K562 (cell line): ENCODE measurements around the gene CLPSL1. TPM values are rescaled to one million over a fixed set of nuclear protein-coding genes. Genes with fewer than 3 reads are reported as not detected.

Source experiments
- KLF13 ChIP-seq: fragments of 450-650 bp; IDR thresholded peaks from 2 replicates; pipeline ENCODE4 v1.6.1; 2016; ENCODE audit warnings: missing genetic modification characterization, low read depth, mild to moderate bottlenecking, missing compliant biosample characterization, moderate library complexity, borderline replicate concordance
- PBX2 ChIP-seq, 2 experiments: IDR thresholded peaks in 1 of 2; conservative IDR thresholded peaks in 1 of 2; 2 replicates each; pipeline ENCODE4 v1.6.1; 2016; ENCODE audit warnings: low read depth in 2 of 2, mild to moderate bottlenecking in 1 of 2, missing compliant biosample characterization in 1 of 2, missing genetic modification characterization in 1 of 2, moderate library complexity in 1 of 2
- RBM39 ChIP-seq: fragments of 200-400 bp; formaldehyde crosslinking; optimal IDR thresholded peaks from 2 replicates; pipeline ENCODE3; 2018; ENCODE audit warnings: low read depth, low read length
- TAF7 ChIP-seq: fragments of 450-650 bp; IDR thresholded peaks from 2 replicates; pipeline ENCODE4 v1.6.1; 2016; ENCODE audit warnings: missing genetic modification characterization, missing compliant biosample characterization
- TBP ChIP-seq: optimal IDR thresholded peaks from 2 replicates; pipeline ENCODE3; 2011; ENCODE audit warnings: low read depth, low read length, improper control_type of control experiment
- TCF15 ChIP-seq: fragments of 250-450 bp; sonication (Bioruptor Pico); IDR thresholded peaks from 2 replicates; pipeline ENCODE4 v1.8.0; 2022; ENCODE audit warnings: moderate library complexity, mild to moderate bottlenecking, inconsistent platforms
- TRIM25 ChIP-seq: fragments of 450-650 bp; IDR thresholded peaks from 2 replicates; pipeline ENCODE4 v1.7.0; 2016; ENCODE audit warnings: borderline replicate concordance
- XRCC3 ChIP-seq: fragments of 450-650 bp; IDR thresholded peaks from 2 replicates; pipeline ENCODE4 v1.6.1; 2017; ENCODE audit warnings: mild to moderate bottlenecking, moderate library complexity
- ZBTB5 ChIP-seq: fragments of 450-650 bp; IDR thresholded peaks from 2 replicates; pipeline ENCODE4 v1.6.1; 2017; ENCODE audit warnings: antibody characterized with exemption
- ZNF133 ChIP-seq: fragments of 250-450 bp; sonication (Bioruptor Pico); IDR thresholded peaks from 2 replicates; pipeline ENCODE4 v1.4.0; 2020; ENCODE audit warnings: mild to moderate bottlenecking
- ZNF263 ChIP-seq: sonication (generic); formaldehyde crosslinking; IDR thresholded peaks from 2 replicates; pipeline ENCODE4 v1.8.0; 2022; ENCODE audit warnings: mild to moderate bottlenecking, missing genetic modification reagents, borderline replicate concordance
- ZNF699 ChIP-seq: fragments of 250-450 bp; sonication (Bioruptor Pico); IDR thresholded peaks from 2 replicates; pipeline ENCODE4 v1.8.0; 2021; ENCODE audit warnings: mild to moderate bottlenecking, moderate library complexity; ENCODE audit not compliant: insufficient replicate concordance
- ZNF785 ChIP-seq: fragments of 250-450 bp; sonication (Bioruptor Pico); IDR thresholded peaks from 2 replicates; pipeline ENCODE4 v1.4.0; 2020; ENCODE audit warnings: mild to moderate bottlenecking
- ZSCAN29 ChIP-seq: fragments of 450-650 bp; IDR thresholded peaks from 2 replicates; pipeline ENCODE4 v1.6.1; 2017
- polyA plus RNA-seq, 8 experiments: library from polyadenylated mRNA; depleted of rRNA in 4 of 8; stranded (reverse) in 5 of 8; unstranded in 3 of 8; fragments of >200 nt; fragmentation: Nextera tagmentation in 2 of 8; fragmentation: Illumina TruSeq in 1 of 8; extraction: Ambion mirVana in 2 of 8; extraction: Trizol in 1 of 8; gene quantifications; 2 replicates each; pipeline versions ENCODE4 v1.2.1 to v1.2.3, GENCODE V29; 2011 to 2014; ENCODE audit warnings: inconsistent platforms in 1 of 8, missing spikeins in 1 of 8
- total RNA-seq, 7 experiments: library from RNA; depleted of rRNA in 6 of 7; stranded (reverse); fragments of >200 nt in 6 of 7; fragmentation: Illumina TruSeq in 2 of 7; extraction: Trizol in 2 of 7; gene quantifications; 2 replicates each; pipeline versions ENCODE4 v1.2.1 to v1.2.3, GENCODE V29; 2011 to 2021; ENCODE audit warnings: low replicate concordance in 1 of 7
- TF ChIP-seq, protein P1 (sequence below): fragments of 250-450 bp; sonication (Bioruptor Pico); IDR thresholded peaks from 2 replicates; pipeline ENCODE4 v1.5.0; 2021; ENCODE audit warnings: mild to moderate bottlenecking, moderate library complexity

Gene CLPSL1
- total and polyA plus RNA-seq, 9 of the 15 experiments (the other 6 are each of a cell fraction or from before 2014, with no cell fraction given) = not detected

GRCh38 chr6:35731736-35732532, 48.9 kb upstream of the CLPSL1 start (continued):
- peak; percentile 79 for TF ChIP-seq ZNF263 (CRISPR knock-in tag)
- no peak for TF ChIP-seq RBM39
- TF ChIP-seq, protein P1, sequence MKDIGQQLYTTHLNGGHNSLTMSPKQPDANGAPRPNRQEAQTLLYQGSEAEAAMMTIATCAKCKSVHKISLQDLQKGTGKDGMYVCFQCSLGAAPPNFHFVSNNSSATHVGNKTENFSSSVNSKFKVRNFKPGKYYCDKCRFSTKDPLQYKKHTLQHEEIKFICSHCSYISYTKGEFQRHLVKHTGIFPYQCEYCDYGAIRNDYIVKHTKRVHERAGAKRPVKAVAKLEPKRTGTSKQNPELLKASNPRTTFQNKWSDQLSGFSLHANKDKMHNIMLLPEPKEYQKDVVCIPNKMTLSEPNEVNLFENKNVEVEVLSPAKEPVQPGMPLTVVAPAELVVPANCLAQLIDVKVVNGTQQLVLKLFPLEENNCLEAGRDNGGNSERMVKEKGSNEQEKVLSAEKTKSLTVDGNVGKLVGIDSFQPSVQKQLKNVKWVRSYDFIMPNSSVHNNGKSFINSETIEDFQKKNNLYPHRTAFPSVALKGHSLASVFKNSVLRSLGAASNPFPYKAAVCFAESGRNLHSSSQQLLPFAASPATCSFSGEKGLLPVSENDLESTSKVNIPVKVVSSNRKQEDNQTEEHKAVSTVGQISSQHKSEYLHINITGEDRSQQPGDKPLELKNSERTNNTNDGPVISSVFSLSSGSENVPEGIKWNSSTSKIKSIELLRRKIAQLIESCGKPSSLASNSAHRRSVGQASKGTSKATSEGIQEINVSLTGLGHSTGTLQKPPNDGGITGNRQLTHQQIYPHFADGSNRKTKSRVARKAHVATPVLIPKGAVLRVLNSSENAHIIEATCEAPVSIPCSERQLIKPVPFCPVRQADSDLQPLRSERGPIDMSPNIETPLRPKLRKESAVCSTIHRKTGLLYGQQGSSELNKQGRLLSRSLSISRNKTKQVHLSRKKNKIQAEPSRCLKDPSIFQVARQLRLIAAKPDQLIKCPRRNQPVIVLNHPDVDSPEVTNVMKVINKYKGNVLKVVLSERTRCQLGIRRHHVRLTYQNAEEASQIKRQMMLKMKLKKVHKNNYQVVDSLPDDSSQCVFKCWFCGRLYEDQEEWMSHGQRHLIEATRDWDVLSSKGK (CRISPR knock-in tag) = no peak
- peak; percentile 53 for TF ChIP-seq KLF13 (tag)
- no peak for TF ChIP-seq XRCC3
- no peak for TF ChIP-seq ZNF699
- TF ChIP-seq PBX2 (CRISPR knock-in tag; IDR thresholded peaks at IDR 0.05; ENCODE audit: low read depth) = no peak
- no peak for TF ChIP-seq PBX2 (tag; conservative IDR thresholded peaks at IDR 0.05; ENCODE audit: low read depth)
- TF ChIP-seq ZSCAN29 = 0 out of 2 replicates have a peak, but pooled peaks have one; percentile 43
- TF ChIP-seq ZNF785 (CRISPR knock-in tag) = no peak
- TF ChIP-seq ZBTB5 = no peak
- TF ChIP-seq ZNF133 (CRISPR knock-in tag) = no peak
- TF ChIP-seq TRIM25 = no peak; the same call in 1 of the 2 replicates
- no peak for TF ChIP-seq TBP
- TF ChIP-seq TAF7 = peak; percentile 11
- TF ChIP-seq TCF15 = no peak
